Measurements from ENCODE around the gene ZNF410. TPM values are rescaled to one million over a fixed set of nuclear protein-coding genes. Genes with fewer than 3 reads are reported as not detected.
A peak's percentile ranks its signal among the peaks of the same experiment; 100 is the strongest.

Gene ZNF410
- polyA plus RNA-seq, 1 donor from 2014 or later, result 73.7 TPM

DNA sequence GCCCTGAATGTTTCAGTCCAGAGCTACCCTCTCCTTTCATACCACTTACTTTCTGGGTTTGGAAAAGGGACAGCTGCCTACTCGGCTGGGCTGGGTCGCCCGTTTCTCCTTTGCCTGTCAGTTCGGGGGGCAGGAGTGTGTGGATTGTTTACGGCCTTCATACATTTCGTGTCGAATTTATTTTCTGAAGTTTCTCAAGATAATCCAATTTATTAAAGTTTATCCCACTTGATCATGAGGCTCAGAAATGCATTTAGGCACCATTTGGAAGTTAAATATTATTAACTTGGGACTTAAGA, 608 bp downstream of the ZNF410 start:
- H3K9me2 ChIP-seq (ENCODE audit: insufficient read depth, low read length), result no peaks in the 10 kb centered on the region
- H3K27me3 ChIP-seq (ENCODE audit: insufficient read depth, low read depth, low read length), result no peaks in the 10 kb centered on the region
- H3F3A ChIP-seq (ENCODE audit: insufficient read depth, low read length, poor library complexity, severe bottlenecking), result peaks cover 6% of the 10 kb centered on the region
- peak overlapping the region; percentile 62 for H3K4me2 ChIP-seq (ENCODE audit: low read length)
- peak overlapping the region; percentile 86 for H2AFZ ChIP-seq (ENCODE audit: low read depth, low read length)
- no peaks in the 10 kb centered on the region for H3K36me3 ChIP-seq (ENCODE audit: insufficient read depth, low read length)
- no peaks in the 10 kb centered on the region for H4K20me1 ChIP-seq (ENCODE audit: insufficient read depth)
- H3K9me3 ChIP-seq (ENCODE audit: low read length), result no peaks in the 10 kb centered on the region
- peak overlapping the region; percentile 67 for H3K27ac ChIP-seq (ENCODE audit: low read length)
- H3K9ac ChIP-seq (ENCODE audit: low read length), result peak overlapping the region; percentile 87
- TF ChIP-seq, protein P1, sequence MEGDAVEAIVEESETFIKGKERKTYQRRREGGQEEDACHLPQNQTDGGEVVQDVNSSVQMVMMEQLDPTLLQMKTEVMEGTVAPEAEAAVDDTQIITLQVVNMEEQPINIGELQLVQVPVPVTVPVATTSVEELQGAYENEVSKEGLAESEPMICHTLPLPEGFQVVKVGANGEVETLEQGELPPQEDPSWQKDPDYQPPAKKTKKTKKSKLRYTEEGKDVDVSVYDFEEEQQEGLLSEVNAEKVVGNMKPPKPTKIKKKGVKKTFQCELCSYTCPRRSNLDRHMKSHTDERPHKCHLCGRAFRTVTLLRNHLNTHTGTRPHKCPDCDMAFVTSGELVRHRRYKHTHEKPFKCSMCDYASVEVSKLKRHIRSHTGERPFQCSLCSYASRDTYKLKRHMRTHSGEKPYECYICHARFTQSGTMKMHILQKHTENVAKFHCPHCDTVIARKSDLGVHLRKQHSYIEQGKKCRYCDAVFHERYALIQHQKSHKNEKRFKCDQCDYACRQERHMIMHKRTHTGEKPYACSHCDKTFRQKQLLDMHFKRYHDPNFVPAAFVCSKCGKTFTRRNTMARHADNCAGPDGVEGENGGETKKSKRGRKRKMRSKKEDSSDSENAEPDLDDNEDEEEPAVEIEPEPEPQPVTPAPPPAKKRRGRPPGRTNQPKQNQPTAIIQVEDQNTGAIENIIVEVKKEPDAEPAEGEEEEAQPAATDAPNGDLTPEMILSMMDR (IDR thresholded peaks at IDR 0.05; ENCODE audit: poor library complexity, severe bottlenecking), result no peak
- TF ChIP-seq EZH2 (IDR thresholded peaks at IDR 0.05; ENCODE audit: borderline replicate concordance, insufficient read depth, low read length, poor library complexity, severe bottlenecking) (no peak), RAD21 (conservative IDR thresholded peaks at IDR 0.05) (no peak), TAF1 (IDR thresholded peaks at IDR 0.05; ENCODE audit: low read depth) (no peak), MXI1 (conservative IDR thresholded peaks at IDR 0.05; ENCODE audit: poor library complexity, severe bottlenecking) (no peak), SMC3 (conservative IDR thresholded peaks at IDR 0.05; ENCODE audit: poor library complexity) (no peak), POLR2AphosphoS5 (IDR thresholded peaks at IDR 0.05) (no peak), EP300 (conservative IDR thresholded peaks at IDR 0.05; ENCODE audit: poor library complexity, severe bottlenecking) (no peak)
- TF ChIP-seq, protein P2, sequence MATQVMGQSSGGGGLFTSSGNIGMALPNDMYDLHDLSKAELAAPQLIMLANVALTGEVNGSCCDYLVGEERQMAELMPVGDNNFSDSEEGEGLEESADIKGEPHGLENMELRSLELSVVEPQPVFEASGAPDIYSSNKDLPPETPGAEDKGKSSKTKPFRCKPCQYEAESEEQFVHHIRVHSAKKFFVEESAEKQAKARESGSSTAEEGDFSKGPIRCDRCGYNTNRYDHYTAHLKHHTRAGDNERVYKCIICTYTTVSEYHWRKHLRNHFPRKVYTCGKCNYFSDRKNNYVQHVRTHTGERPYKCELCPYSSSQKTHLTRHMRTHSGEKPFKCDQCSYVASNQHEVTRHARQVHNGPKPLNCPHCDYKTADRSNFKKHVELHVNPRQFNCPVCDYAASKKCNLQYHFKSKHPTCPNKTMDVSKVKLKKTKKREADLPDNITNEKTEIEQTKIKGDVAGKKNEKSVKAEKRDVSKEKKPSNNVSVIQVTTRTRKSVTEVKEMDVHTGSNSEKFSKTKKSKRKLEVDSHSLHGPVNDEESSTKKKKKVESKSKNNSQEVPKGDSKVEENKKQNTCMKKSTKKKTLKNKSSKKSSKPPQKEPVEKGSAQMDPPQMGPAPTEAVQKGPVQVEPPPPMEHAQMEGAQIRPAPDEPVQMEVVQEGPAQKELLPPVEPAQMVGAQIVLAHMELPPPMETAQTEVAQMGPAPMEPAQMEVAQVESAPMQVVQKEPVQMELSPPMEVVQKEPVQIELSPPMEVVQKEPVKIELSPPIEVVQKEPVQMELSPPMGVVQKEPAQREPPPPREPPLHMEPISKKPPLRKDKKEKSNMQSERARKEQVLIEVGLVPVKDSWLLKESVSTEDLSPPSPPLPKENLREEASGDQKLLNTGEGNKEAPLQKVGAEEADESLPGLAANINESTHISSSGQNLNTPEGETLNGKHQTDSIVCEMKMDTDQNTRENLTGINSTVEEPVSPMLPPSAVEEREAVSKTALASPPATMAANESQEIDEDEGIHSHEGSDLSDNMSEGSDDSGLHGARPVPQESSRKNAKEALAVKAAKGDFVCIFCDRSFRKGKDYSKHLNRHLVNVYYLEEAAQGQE (IDR thresholded peaks at IDR 0.05; ENCODE audit: borderline replicate concordance), result no peak
- H3K79me2 ChIP-seq (replicated peaks; ENCODE audit: insufficient read depth, low read length), result peaks cover 50% of the 10 kb centered on the region
- peak overlapping the region; percentile 87 for H3K4me3 ChIP-seq (ENCODE audit: low read length)

DNA sequence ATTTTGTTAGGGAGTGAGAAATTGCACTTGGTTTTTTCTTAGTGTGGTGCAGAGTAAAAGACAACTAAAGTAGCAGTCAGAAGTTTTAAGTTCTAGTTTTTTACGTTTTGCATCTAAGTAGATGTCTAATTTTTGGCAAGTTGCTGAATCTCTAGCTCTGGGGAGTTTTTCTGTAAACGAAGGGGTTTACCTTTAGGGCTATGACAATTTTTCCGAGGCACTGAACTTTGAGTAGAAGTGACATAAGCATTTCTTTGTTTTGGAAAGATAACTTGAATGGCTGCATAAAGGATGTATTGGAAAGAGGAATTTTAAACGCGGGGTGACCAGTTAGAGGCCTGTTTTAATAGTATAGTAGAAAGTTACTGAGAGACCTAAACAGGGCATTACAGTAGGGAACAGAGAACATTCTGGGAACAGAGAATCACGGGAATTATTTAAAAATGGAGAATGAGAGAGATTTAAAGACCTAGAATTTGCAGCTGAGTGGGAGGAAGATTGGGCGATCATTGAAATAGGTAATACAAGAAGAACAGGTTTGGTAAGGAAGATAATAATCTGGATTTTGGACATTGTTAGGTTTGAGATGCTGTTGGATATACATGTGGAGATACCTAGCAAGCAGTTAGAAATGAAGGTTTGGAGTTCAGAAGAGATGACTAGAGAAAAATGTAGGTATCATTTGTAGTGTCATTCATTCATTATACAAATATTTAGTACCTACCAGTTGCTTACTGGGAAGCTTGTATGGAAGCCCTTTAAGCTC, 1.2 kb downstream of the ZNF410 start:
- Histone ChIP-seq H3K27me3 (ENCODE audit: insufficient read depth, low read depth, low read length) (no peaks in the 10 kb centered on the region), H3K9me2 (ENCODE audit: insufficient read depth, low read length) (no peaks in the 10 kb centered on the region), H3F3A (ENCODE audit: insufficient read depth, low read length, poor library complexity, severe bottlenecking) (peaks cover 6% of the 10 kb centered on the region), H4K20me1 (ENCODE audit: insufficient read depth) (no peaks in the 10 kb centered on the region), H3K79me2 (replicated peaks; ENCODE audit: insufficient read depth, low read length) (peaks cover 50% of the 10 kb centered on the region), H3K36me3 (ENCODE audit: insufficient read depth, low read length) (no peaks in the 10 kb centered on the region), H3K4me2 (ENCODE audit: low read length) (peak overlapping the region; percentile 62), H3K4me3 (ENCODE audit: low read length) (peak overlapping the region; percentile 87), H3K27ac (ENCODE audit: low read length) (no peak overlapping the region), H3K9ac (ENCODE audit: low read length) (peak overlapping the region; percentile 87), H3K9me3 (ENCODE audit: low read length) (no peaks in the 10 kb centered on the region), H2AFZ (ENCODE audit: low read depth, low read length) (no peak overlapping the region)
- no peak for TF ChIP-seq EZH2 (IDR thresholded peaks at IDR 0.05; ENCODE audit: borderline replicate concordance, insufficient read depth, low read length, poor library complexity, severe bottlenecking)

All from neural cell (in vitro differentiated cells).